GM15510 (cell line): Measurements from ENCODE around the gene SORT1.

Experiments
- POLR2A ChIP-seq: IDR thresholded peaks from 3 replicates; pipeline ENCODE4 v1.6.1; 2011; ENCODE audit warnings: borderline replicate concordance; ENCODE audit not compliant: insufficient read length; ENCODE audit errors: extremely low read depth

Gene SORT1

DNA sequence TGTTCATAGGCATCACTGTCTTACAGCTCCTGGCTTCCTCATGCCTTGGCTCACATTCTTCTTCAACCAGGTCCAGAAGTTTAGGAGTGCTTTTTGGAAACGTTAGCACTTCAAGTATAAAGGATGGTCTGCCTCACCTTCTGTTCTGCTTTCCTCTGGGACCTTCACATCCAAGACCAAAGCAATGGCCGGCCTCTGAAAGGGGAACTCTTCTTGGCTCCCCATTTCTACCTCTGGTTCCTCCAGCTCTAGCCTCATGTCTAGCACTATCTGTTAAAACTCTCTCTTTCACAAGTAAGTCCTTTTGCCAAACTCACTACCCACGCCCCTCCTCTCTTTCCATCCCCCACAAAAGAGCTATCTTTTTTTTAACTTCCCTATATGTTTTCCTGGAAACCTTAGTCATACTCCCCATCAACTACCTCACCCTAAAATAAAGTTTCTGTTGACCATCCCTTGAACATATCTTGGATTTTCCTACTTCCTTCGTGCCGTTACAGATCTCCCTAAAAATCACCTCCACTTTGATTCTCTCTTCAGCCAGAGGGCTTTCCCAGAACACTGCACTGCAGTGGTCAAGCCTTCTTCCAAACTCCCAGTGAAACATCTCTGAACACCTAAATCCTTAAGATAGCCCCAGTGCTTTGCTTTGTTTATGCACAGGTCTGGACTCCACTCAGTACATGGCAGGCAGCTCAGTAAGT, 7.9 kb downstream of the SORT1 start:
- TF ChIP-seq POLR2A = no peak

DNA sequence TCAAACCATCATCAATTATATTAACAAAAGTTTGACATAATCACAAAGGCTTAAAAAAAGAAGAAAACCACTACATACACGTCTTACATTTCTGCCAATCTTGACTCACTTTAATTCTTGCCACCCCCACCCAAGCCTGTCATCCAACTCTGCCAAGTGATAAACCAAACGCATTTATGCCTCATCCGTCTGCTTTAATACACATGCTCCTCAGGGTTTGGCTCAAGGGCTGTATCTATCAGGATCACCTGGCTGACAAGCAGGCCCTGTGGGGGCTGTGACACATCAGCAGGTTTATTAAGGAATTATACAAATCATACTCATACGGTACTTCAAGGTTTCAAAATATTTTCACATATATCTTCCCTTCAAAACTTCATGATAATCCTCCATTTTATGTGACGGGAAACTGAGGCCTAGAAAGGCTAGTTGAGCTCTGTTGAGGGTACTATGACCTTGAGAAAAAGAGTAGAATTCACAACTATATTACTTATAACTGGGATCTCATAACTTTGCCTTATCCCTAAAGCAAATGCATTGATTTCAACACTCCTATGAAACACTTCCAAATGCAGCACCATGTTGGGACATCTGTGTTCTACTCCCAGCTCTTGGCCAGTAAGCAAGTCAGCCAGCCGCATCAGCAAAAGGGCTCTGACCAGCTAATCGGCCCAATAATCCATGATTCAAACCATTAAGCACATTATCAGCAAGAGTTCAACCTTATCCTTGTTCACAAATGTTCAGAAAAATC, 8.7 kb downstream of the SORT1 start:
- TF ChIP-seq POLR2A = no peak

DNA sequence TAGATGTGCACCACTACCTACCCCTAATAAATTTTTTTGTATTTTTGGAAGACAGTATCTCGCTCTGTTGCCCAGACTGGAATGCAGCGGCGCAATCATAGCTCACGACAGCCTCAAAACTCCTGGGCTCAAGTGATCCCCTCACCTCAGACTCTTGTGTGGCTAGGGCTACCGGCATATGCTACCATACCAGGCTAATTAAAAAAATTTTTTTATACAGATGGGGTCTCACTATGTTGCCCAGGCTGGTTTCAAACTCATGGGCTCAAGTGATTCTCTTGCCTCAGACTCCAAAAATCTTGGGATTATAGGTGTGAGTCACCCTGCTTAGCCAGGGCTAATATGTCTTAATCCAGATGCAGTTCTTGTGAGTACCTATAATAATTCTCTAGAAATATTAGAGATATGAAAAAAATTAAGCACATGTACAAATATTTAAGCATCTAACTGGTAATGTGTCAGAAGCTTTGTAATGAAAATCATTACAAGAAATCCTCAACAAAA, 9.5 kb downstream of the SORT1 start:
- no peak for TF ChIP-seq POLR2A

DNA sequence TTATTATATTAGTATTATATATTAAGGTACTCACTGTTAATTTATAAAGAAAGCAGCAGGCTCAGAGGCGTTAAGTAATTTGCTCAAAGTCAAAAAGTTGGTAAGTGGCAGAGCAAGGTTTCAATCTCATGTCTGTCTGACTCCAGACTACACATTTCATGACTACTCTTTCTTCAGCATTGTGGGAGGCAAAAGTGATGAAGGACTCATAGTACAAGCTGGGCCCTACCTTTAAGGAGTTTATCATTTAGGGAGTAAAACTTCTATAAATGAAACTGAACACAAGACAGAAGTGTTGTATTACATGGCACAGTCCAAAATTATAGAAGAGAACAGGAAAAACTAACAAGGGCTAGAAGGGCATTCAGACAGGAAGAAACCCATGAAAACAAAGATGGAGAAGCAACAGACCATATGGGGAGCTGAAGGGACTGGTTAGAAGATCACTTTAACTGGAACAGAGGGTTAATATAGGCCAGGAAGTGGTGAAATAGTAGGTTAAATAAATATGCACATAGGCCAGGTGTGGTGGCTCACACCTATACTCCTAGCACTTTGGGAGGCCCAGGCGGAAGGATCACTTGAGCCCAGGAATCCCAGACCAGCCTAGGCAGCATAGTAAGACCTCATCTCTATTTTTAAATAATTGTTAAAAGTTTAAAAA, 11.5 kb downstream of the SORT1 start:
- no peak for TF ChIP-seq POLR2A

DNA sequence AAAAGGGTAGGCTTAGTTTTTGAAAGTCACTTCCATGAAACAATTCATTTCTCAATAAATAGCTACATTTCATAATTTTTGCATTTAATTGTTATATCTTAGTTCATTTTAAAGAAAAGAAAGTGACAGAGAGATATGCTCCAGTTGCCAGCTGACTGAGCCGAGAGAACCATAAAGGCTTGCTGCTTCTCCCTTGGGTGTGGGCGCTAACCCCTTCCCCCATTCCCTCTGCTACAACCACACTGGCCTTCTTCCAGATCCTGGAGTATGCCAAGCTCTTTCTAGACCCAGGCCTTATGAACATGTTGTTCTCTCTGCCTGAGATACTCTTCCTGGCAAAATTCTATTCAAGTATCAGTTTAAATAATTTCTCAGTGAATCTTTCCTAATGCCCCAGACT, 12.3 kb downstream of the SORT1 start:
- no peak for TF ChIP-seq POLR2A

DNA sequence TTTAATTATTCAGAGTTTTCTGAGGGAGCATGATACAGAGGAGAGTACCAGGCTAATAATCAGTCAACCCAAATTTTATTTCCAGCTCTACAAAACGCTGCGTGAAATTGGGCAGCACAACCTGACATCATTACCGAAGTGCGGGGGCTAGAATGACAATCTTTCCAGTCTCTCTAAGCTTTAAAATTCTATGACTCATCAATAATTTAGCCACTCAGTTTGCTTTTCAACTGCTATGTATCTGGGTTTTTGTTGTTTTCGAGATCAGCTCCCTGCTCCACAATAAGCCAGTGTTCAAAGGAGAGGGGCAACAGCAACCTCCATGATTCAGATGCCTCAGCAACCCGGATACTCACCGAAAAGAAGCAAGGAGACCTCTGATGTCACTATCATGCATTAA, 13.9 kb downstream of the SORT1 start:
- TF ChIP-seq POLR2A = no peak

DNA sequence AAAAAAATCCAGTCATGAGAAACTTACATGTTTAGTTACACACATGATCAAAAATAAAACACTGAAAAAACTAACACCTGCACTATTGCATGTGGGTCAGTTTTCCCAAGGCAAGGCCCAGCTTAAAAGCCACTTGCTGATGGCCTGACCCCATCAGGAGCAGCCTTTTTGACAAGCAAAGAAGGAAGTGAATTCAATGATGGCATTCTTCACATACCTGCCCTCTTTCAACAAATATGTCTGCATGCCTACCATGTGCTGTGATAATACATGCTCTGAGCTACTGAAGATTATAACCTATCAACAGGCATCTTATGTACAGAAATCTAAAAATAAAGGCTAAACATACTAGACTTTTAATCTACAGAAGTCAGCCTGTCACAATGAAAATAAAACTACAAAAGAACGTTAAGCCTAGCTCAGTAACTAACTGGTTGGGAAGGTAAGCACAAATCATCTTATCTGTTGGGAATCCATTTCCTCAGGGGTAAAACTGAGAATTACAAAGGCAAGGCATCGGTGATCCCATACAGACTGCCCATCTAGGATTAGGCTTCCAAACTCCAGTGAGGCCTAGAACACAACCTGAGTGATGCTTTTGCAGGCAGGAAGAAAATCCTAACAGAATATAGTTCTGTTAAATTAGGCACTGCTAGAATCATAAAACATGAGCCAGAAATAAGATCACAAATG, 14.5 kb downstream of the SORT1 start:
- TF ChIP-seq POLR2A = no peak

DNA sequence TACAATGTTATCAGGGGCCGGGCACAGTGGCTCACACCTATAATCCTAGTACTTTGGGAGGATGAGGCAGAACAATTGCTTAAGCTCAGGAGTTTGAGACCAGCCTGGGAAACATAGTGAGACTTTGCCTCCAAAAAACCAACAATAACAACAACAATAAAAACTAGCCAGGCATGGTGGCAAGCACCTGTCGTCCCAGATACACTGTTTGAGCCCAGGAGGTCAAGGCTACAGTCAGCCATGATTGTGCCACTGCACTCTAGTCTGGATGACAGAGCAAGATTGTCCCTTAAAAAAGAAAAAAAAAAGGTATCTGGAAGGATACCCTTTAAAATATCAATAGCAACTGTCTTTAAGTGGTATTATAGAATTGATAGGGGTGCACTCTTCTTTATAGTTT, 16.1 kb downstream of the SORT1 start:
- no peak for TF ChIP-seq POLR2A

DNA sequence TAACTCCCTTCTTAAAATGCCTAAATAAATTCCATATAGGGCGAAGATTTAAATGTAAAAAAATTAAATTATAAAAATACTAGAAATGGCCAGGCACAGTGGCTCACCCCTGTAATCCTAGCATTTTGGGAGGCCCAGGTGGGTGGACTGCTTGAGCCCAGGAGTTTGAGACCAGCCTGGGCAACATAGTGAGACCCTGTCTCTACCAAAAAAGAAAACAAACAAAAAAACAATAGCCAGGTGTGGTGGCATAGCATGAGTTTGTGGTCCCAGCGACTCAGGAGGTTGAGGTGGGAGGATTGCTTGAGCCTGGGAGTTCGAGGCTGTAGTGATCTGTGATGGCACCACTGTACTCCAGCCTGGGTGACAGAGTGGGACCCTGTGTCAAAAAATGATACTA, 17.8 kb downstream of the SORT1 start:
- TF ChIP-seq POLR2A = no peak

DNA sequence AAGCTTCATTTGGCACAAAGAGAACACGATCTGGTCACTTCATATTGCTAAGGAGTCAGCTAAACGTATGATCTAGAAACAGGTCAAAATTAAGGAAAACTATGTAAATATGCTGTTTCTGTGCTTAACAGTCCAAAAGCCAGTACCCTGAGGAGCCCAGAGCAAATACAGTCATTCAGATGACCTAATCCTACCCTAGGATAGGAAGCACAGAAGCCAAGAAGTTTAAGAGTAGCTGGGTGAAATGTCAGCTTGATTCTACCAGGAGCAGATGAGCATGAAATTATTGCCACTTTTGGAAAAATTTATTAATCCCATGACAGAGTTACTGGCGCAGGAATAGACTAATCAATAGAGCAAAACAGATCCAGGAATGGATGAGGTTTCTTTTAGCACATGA, 18.3 kb downstream of the SORT1 start:
- no peak for TF ChIP-seq POLR2A

DNA sequence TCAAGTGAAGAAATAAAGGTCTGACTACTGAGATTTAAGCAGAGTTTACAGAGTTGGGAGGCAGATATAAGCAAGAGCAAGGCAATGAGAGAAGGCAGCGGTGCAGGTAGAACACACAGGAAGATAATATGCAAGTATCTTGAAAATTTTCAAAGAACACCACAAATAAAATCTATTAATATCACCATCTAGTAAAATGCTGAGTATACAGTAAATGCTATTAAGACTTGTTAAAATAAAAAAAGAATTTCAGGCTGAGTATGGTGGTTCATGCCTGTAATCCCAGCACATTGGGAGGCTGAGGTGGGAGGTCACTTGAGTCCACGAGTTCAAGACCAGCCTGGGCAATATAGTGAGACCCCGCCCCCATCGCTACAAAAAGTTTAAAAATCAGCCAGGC, 20.0 kb downstream of the SORT1 start:
- TF ChIP-seq POLR2A = no peak

DNA sequence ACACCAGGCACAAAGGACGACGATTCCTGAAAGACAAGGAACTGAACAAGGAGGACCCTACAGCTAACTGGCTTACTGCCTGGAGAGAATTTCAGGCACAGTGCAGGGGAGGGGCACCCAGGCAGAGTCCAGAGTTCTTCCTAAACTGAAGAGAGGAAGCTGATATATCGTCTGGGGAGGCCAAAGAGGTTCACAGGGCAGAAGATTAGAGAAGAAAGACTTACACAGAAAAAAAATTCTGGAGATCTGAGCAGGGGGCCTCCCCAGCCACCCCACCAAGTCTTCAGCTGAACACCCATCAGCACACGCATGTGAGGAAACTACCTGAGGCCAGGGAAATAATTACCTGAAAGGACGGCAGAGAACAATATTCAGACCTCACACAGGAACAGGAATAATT, 24.6 kb downstream of the SORT1 start:
- no peak for TF ChIP-seq POLR2A

DNA sequence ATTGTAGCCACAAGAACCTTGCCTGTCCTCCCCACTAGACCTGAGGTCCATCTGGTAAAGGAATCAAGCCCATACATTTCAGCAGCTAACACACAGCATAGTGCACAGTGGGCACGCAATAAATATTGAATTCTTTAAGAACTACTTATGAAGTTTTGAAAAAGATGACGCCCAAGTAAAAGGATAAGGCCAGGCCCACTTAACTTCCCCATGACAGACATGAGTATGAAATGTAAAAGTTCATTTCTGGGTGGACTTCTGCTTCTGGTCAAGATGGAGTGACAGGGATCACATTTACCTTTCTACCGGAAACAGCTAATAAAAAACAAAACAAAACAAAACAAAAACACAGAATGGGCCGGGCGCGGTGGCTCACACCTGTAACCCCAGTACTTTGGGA, 25.4 kb downstream of the SORT1 start:
- TF ChIP-seq POLR2A = no peak

DNA sequence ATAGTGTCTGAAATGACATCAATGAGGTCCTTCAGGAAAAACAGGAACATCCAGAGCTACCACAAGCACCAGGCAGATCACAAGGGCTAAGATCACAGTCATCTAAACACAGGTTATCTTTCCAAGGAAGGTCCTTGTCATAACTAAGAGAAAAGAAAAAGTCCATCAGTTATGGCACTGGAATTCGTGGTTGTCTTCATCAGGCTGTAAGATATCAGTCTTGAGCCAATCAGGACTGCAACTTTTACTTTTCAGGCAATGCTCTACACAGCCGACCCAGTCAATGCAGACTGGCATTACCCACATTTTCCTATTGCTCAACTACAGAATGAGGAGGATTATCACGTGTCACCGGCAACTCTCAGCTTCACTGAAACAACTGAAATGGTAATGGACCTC, 26.4 kb downstream of the SORT1 start:
- no peak for TF ChIP-seq POLR2A

DNA sequence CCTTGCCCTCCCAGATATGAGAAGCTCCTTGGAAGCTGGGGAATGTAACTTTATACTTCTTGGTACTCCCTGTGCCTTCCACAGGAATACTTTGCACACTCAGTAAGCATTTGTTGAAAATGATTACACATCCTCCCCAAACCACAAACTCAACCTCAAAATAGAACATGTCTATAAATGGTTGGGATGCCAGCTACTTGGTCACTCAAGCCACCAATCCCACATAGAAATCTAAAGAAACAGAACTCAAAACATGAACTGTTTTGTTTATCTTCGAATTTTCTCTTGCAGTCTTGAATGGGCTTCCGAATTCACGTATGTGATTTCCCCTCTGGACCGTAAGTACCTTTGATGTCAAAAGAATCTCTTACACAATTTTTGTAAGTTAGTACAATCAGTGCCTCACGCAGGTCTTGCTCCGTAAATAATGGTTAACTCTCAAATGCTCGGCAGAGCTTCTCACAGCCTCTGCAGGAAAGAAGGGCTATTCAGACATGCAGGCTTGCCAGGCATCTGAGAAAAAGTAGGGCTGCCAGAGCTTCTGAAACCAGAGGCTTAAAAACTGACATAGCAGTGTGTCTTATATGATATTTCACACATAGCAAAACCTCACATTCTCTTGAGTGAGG, 26.9 kb downstream of the SORT1 start:
- TF ChIP-seq POLR2A = no peak

DNA sequence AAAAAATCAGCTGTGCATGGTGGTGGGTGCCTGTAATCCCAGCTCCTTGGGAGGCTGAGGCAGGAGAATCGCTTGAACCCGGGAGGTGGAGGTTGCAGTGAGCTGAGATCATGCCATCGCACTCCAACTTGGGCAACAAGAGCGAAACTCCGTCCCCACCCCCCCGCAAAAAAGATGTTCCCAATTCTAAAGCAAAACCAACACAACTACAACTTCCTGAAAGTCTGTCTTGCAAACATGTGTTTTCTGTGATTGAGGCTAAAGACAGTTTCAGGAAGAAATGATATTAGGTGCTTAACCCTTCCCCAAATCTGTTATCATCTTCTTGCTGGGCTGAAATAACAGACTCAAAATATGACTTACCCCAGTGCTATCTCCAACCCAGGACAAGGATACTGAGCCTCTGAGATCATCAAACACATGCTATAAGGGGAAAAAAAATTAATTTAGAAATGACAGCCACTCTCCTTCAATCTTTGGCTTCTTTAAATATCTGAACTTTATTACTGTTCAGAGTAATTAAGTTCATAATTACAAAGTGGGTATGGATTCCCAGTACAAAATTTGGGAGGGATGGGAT, 28.5 kb downstream of the SORT1 start:
- TF ChIP-seq POLR2A = no peak
